Liver (tissue), 9 donors: ENCODE measurements around the gene LGR5. TPM values are rescaled to one million over a fixed set of nuclear protein-coding genes. Genes with fewer than 3 reads are reported as not detected.

ENCODE experiments used
- DNase-seq: peaks from one replicate; pipeline ENCODE4 v3.0.0-alpha.2; 2017; ENCODE audit warnings: low spot score
- H3K27ac ChIP-seq, 2 donors: one replicate each; pipeline ENCODE4 v1.7.0; 2013; ENCODE audit warnings: inconsistent platforms in 2 of 2, low read length in 2 of 2, control low read depth in 1 of 2, low read depth in 1 of 2, mild to moderate bottlenecking in 1 of 2
- H3K27me3 ChIP-seq, 4 donors: one replicate each; pipeline versions ENCODE4 v1.6.1 to v1.7.0; 2013; ENCODE audit warnings: low read length in 3 of 4, inconsistent platforms in 1 of 4, mild to moderate bottlenecking in 1 of 4, moderate library complexity in 1 of 4; ENCODE audit not compliant: control insufficient read depth in 4 of 4, insufficient read depth in 4 of 4
- H3K36me3 ChIP-seq, 4 donors: one replicate each; pipeline versions ENCODE4 v1.6.1 to v1.7.0; 2013; ENCODE audit warnings: low read length in 3 of 4, mild to moderate bottlenecking in 3 of 4, low read depth in 1 of 4, moderate library complexity in 1 of 4; ENCODE audit not compliant: control insufficient read depth in 4 of 4, insufficient read depth in 3 of 4
- H3K4me1 ChIP-seq, 4 donors: one replicate each; pipeline versions ENCODE4 v1.6.1 to v1.7.0; 2013; ENCODE audit warnings: low read length in 3 of 4, mild to moderate bottlenecking in 3 of 4, moderate library complexity in 1 of 4; ENCODE audit not compliant: control insufficient read depth in 4 of 4, insufficient read depth in 4 of 4
- H3K4me3 ChIP-seq, 3 donors: one replicate each; pipeline versions ENCODE4 v1.6.1 to v1.7.0; 2013; ENCODE audit warnings: low read length in 3 of 3, control low read depth in 1 of 3, low read depth in 1 of 3, mild to moderate bottlenecking in 1 of 3
- H3K9ac ChIP-seq, 2 donors: one replicate each; pipeline ENCODE4 v1.7.0; 2013; ENCODE audit warnings: low read length in 2 of 2, mild to moderate bottlenecking in 2 of 2, moderate library complexity in 2 of 2, control low read depth in 1 of 2, low read depth in 1 of 2
- H3K9me3 ChIP-seq, 4 donors: one replicate each; pipeline versions ENCODE4 v1.6.1 to v1.7.0; 2013; ENCODE audit warnings: low read length in 3 of 4; ENCODE audit not compliant: control insufficient read depth in 4 of 4
- ATF3 ChIP-seq: IDR thresholded peaks from 2 replicates; pipeline ENCODE4 v1.6.1; 2016; ENCODE audit warnings: antibody characterized with exemption
- CTCF ChIP-seq: fragments of 150-350 bp; IDR thresholded peaks from 2 replicates; pipeline ENCODE4 v1.5.1; 2017; ENCODE audit warnings: improper control_type of control experiment, low read depth, low read length; ENCODE audit not compliant: missing input control
- EGR1 ChIP-seq, 2 donors: IDR thresholded peaks; 2 replicates each; pipeline ENCODE4 v1.6.1; 2016 to 2018; ENCODE audit warnings: antibody characterized with exemption in 2 of 2, low read depth in 2 of 2
- FOXA1 ChIP-seq: IDR thresholded peaks from 2 replicates; pipeline ENCODE4 v1.6.1; 2016; ENCODE audit warnings: antibody characterized with exemption
- FOXA2 ChIP-seq: IDR thresholded peaks from 2 replicates; pipeline ENCODE4 v1.6.1; 2016; ENCODE audit warnings: antibody characterized with exemption
- HNF4A ChIP-seq, 2 donors: conservative IDR thresholded peaks; 2 replicates each; pipeline ENCODE4 v1.6.1; 2016; ENCODE audit warnings: antibody characterized with exemption in 2 of 2, mild to moderate bottlenecking in 2 of 2
- HNF4G ChIP-seq: IDR thresholded peaks from 2 replicates; pipeline ENCODE4 v1.6.1; 2016; ENCODE audit warnings: antibody characterized with exemption
- JUND ChIP-seq, 2 donors: IDR thresholded peaks; 2 replicates each; pipeline ENCODE4 v1.6.1; 2016; ENCODE audit warnings: antibody characterized with exemption in 2 of 2
- MAX ChIP-seq: IDR thresholded peaks from 2 replicates; pipeline ENCODE4 v1.6.1; 2016; ENCODE audit warnings: antibody characterized with exemption
- NR2F2 ChIP-seq: IDR thresholded peaks from 2 replicates; pipeline ENCODE4 v1.6.1; 2016; ENCODE audit warnings: antibody characterized with exemption
- RAD21 ChIP-seq, 2 donors: IDR thresholded peaks; 2 replicates each; pipeline ENCODE4 v1.6.1; 2016; ENCODE audit warnings: antibody characterized with exemption in 2 of 2, mild to moderate bottlenecking in 2 of 2
- REST ChIP-seq: IDR thresholded peaks from 2 replicates; pipeline ENCODE4 v1.6.1; 2016; ENCODE audit warnings: antibody characterized with exemption, mild to moderate bottlenecking
- RXRA ChIP-seq, 2 donors: IDR thresholded peaks; 2 replicates each; pipeline ENCODE4 v1.6.1; 2017 to 2018; ENCODE audit warnings: antibody characterized with exemption in 2 of 2, mild to moderate bottlenecking in 1 of 2
- TAF1 ChIP-seq: conservative IDR thresholded peaks from 2 replicates; pipeline ENCODE4 v1.6.1; 2016; ENCODE audit warnings: antibody characterized with exemption, mild to moderate bottlenecking
- YY1 ChIP-seq: IDR thresholded peaks from 2 replicates; pipeline ENCODE4 v1.6.1; 2016; ENCODE audit warnings: antibody characterized with exemption, mild to moderate bottlenecking
- ZBTB33 ChIP-seq: IDR thresholded peaks from 2 replicates; pipeline ENCODE4 v1.6.1; 2016; ENCODE audit warnings: antibody characterized with exemption
- WGBS: extraction: QIAGEN DNeasy Blood & Tissue Kit; methylation state at CpG from one replicate; pipeline ENCODE4 v1.1.7; 2013; 5-methylcytosine and 5-hydroxymethylcytosine counted together
- polyA plus RNA-seq, 2 donors: library from polyadenylated mRNA; stranded (reverse) in 1 of 2; unstranded in 1 of 2; fragments of 200-250 nt in 1 of 2; fragments of >200 nt in 1 of 2; fragmentation: Nextera tagmentation in 1 of 2; extraction: Ambion mirVana in 1 of 2; gene quantifications; one replicate each; pipeline versions ENCODE4 v1.2.1 to v1.2.3, GENCODE V29; 2013 to 2015
- total RNA-seq, 2 donors: library from RNA; depleted of rRNA; stranded (reverse); fragments of >200 nt; gene quantifications; one replicate each; pipeline ENCODE4 v1.2.3, GENCODE V29; 2014
- donor health status: healthy.
- donor health status: healthy.
- donor health status: healthy.
- donor health status: healthy.
- donor health status: healthy.

LGR5 gene
- total and polyA plus RNA-seq, 4 donors = 0.17 to 0.99 (median 0.82) TPM

GRCh38 chr12:71441836-71442566 is 2.4 kb downstream of the LGR5 start:
- Histone ChIP-seq H3K4me3 (no peak overlapping the region), H3K36me3 (no peaks in the 10 kb centered on the region), H3K27me3 (peaks cover 0 to 9% (median 4%) of the 10 kb centered on the region in 4 donors), H3K9me3 (peaks cover 0 to under 1% (median 0%) of the 10 kb centered on the region in 4 donors), H3K27ac (no peak overlapping the region), H3K9ac (no peak overlapping the region), H3K4me1 (peaks cover 6 to 28% (median 26%) of the 10 kb centered on the region in 4 donors)
- no peak for TF ChIP-seq NR2F2
- WGBS = 75% methylated on average over 4 of the region's 4 CpGs
- no peak for DNase-seq

- no peaks in the 10 kb centered on the region for H3K9me3 ChIP-seq
- H3K36me3 ChIP-seq = no peaks in the 10 kb centered on the region
- WGBS = 86% methylated on average over 1 of the region's 1 CpG
- peaks cover 6 to 28% (median 26%) of the 10 kb centered on the region in 4 donors for H3K4me1 ChIP-seq
- peaks cover 0 to 9% (median 2%) of the 10 kb centered on the region in 4 donors for H3K27me3 ChIP-seq
- no peak overlapping the region for H3K4me3 ChIP-seq
- H3K27ac ChIP-seq = no peak overlapping the region
- TF ChIP-seq MAX (no peak), TAF1 (no peak), REST (no peak), RXRA (IDR thresholded peaks at IDR 0.05) (no peak), NR2F2 (no peak), FOXA1 (no peak), ATF3 (no peak), HNF4G (no peak), EGR1 (IDR thresholded peaks at IDR 0.05; ENCODE audit: low read depth in 2 of 2) (no peak), HNF4A (conservative IDR thresholded peaks at IDR 0.05) (no peak), YY1 (no peak), CTCF (no peak), ZBTB33 (no peak), RAD21 (IDR thresholded peaks at IDR 0.05) (no peak), FOXA2 (no peak), JUND (IDR thresholded peaks at IDR 0.05) (no peak)
- no peak for DNase-seq
- H3K9ac ChIP-seq = no peak overlapping the region
These were observed 3.0 kb downstream of the LGR5 start for GRCh38 chr12:71442567-71442931.
